ENCODE data around the gene RAB30.

RAB30 gene

GRCh38 chr11:83007909-83008580, 63.7 kb downstream of the RAB30 start:
- Histone ChIP-seq H3K27me3 (ENCODE audit: insufficient read depth, poor library complexity, severe bottlenecking) (no peaks in the 10 kb centered on the region), H3K4me3 (replicated peaks; ENCODE audit: insufficient read depth, low read length) (no peak overlapping the region), H3K27ac (replicated peaks) (no peak overlapping the region)
- TF ChIP-seq, protein P1, sequence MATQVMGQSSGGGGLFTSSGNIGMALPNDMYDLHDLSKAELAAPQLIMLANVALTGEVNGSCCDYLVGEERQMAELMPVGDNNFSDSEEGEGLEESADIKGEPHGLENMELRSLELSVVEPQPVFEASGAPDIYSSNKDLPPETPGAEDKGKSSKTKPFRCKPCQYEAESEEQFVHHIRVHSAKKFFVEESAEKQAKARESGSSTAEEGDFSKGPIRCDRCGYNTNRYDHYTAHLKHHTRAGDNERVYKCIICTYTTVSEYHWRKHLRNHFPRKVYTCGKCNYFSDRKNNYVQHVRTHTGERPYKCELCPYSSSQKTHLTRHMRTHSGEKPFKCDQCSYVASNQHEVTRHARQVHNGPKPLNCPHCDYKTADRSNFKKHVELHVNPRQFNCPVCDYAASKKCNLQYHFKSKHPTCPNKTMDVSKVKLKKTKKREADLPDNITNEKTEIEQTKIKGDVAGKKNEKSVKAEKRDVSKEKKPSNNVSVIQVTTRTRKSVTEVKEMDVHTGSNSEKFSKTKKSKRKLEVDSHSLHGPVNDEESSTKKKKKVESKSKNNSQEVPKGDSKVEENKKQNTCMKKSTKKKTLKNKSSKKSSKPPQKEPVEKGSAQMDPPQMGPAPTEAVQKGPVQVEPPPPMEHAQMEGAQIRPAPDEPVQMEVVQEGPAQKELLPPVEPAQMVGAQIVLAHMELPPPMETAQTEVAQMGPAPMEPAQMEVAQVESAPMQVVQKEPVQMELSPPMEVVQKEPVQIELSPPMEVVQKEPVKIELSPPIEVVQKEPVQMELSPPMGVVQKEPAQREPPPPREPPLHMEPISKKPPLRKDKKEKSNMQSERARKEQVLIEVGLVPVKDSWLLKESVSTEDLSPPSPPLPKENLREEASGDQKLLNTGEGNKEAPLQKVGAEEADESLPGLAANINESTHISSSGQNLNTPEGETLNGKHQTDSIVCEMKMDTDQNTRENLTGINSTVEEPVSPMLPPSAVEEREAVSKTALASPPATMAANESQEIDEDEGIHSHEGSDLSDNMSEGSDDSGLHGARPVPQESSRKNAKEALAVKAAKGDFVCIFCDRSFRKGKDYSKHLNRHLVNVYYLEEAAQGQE (IDR thresholded peaks at IDR 0.05; ENCODE audit: insufficient replicate concordance, low read depth) = no peak
- TF ChIP-seq SPI1 (IDR thresholded peaks at IDR 0.05; ENCODE audit: borderline replicate concordance, low read depth) (no peak), POLR2AphosphoS5 (IDR thresholded peaks at IDR 0.05; ENCODE audit: low read depth) (no peak)
- no peak for DNase-seq (ENCODE audit: low read depth in 1 of 2, low spot score in 1 of 2)

DNA sequence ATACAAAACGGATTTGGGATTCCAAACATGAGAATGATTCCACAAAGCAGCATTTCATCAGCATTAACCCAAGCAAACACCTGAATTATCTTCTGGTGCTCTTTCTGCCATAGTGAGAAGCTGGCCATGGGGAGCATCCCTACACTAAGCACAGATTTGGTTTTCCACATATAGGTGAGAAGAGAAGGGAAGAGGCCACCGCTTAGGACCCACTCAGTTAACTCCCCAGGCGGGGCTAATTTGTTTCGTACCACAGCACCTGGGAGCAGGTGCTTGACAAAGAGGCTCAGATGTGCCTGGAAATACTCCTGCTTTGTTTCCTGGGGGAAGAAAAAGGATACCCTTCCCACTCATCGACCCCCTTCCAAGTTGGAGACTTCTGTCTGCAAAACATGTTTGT, 64.2 kb downstream of the RAB30 start:
- Histone ChIP-seq H3K27me3 (ENCODE audit: insufficient read depth, poor library complexity, severe bottlenecking) (no peaks in the 10 kb centered on the region), H3K4me3 (replicated peaks; ENCODE audit: insufficient read depth, low read length) (no peak overlapping the region), H3K27ac (replicated peaks) (no peak overlapping the region)
- no peak for TF ChIP-seq GABPA (IDR thresholded peaks at IDR 0.05; ENCODE audit: low read depth)
- TF ChIP-seq, protein P1 (IDR thresholded peaks at IDR 0.05; ENCODE audit: insufficient replicate concordance, low read depth) = no peak
- no peak for DNase-seq (ENCODE audit: low read depth in 1 of 2, low spot score in 1 of 2)

GRCh38 chr11:83006877-83007330, 64.8 kb downstream of the RAB30 start:
- no peak overlapping the region for H3K27ac ChIP-seq (replicated peaks)
- no peak for DNase-seq (ENCODE audit: low read depth in 1 of 2, low spot score in 1 of 2)
- no peak for TF ChIP-seq SPI1 (IDR thresholded peaks at IDR 0.05; ENCODE audit: borderline replicate concordance, low read depth)
- TF ChIP-seq, protein P2, sequence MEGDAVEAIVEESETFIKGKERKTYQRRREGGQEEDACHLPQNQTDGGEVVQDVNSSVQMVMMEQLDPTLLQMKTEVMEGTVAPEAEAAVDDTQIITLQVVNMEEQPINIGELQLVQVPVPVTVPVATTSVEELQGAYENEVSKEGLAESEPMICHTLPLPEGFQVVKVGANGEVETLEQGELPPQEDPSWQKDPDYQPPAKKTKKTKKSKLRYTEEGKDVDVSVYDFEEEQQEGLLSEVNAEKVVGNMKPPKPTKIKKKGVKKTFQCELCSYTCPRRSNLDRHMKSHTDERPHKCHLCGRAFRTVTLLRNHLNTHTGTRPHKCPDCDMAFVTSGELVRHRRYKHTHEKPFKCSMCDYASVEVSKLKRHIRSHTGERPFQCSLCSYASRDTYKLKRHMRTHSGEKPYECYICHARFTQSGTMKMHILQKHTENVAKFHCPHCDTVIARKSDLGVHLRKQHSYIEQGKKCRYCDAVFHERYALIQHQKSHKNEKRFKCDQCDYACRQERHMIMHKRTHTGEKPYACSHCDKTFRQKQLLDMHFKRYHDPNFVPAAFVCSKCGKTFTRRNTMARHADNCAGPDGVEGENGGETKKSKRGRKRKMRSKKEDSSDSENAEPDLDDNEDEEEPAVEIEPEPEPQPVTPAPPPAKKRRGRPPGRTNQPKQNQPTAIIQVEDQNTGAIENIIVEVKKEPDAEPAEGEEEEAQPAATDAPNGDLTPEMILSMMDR (IDR thresholded peaks at IDR 0.05; ENCODE audit: insufficient read depth, low read length) = no peak
- TF ChIP-seq, protein P1 (IDR thresholded peaks at IDR 0.05; ENCODE audit: insufficient replicate concordance, low read depth) = no peak
- TF ChIP-seq POLR2AphosphoS5 (IDR thresholded peaks at IDR 0.05; ENCODE audit: low read depth) = no peak
- no peak for TF ChIP-seq GABPA (IDR thresholded peaks at IDR 0.05; ENCODE audit: low read depth)
- H3K4me3 ChIP-seq (replicated peaks; ENCODE audit: insufficient read depth, low read length) = no peak overlapping the region
- no peaks in the 10 kb centered on the region for H3K27me3 ChIP-seq (ENCODE audit: insufficient read depth, poor library complexity, severe bottlenecking)

- TF ChIP-seq POLR2AphosphoS5 (IDR thresholded peaks at IDR 0.05; ENCODE audit: low read depth) = no peak
- TF ChIP-seq, protein P1 (IDR thresholded peaks at IDR 0.05; ENCODE audit: insufficient replicate concordance, low read depth) = no peak
- TF ChIP-seq, protein P2 (IDR thresholded peaks at IDR 0.05; ENCODE audit: insufficient read depth, low read length) = no peak
- TF ChIP-seq SPI1 (IDR thresholded peaks at IDR 0.05; ENCODE audit: borderline replicate concordance, low read depth) = no peak
- TF ChIP-seq GABPA (IDR thresholded peaks at IDR 0.05; ENCODE audit: low read depth) = no peak
- no peaks in the 10 kb centered on the region for H3K27me3 ChIP-seq (ENCODE audit: insufficient read depth, poor library complexity, severe bottlenecking)
- H3K27ac ChIP-seq (replicated peaks) = no peak overlapping the region
- DNase-seq (ENCODE audit: low read depth in 1 of 2, low spot score in 1 of 2) = no peak
- H3K4me3 ChIP-seq (replicated peaks; ENCODE audit: insufficient read depth, low read length) = no peak overlapping the region
Observed at GRCh38 chr11:83004746-83005556, 66.7 kb downstream of the RAB30 start.
